Adipocyte (in vitro differentiated cells): ENCODE data around the gene ANLN.
A peak's percentile ranks its signal among the peaks of the same experiment; 100 is the strongest.
"Not testable (repeated sequence)": the region's sequence is repeated elsewhere in the genome, so short reads cannot be mapped to it uniquely, and the experiment has no call there.

ENCODE experiments used
- DNase-seq: peaks from one replicate; pipeline ENCODE4 v3.0.0-alpha.2; 2015; ENCODE audit warnings: low read depth
- H3K27me3 ChIP-seq: replicated peaks from 2 replicates; pipeline ENCODE4 v1.7.0; 2013; ENCODE audit warnings: mild to moderate bottlenecking, low read length, moderate library complexity; ENCODE audit not compliant: control insufficient read depth, insufficient read depth
- H3K36me3 ChIP-seq: 2 replicates; pipeline ENCODE4 v1.7.0; 2013; ENCODE audit warnings: low read length, mild to moderate bottlenecking, moderate library complexity; ENCODE audit not compliant: control insufficient read depth, insufficient read depth, severe bottlenecking
- H3K4me1 ChIP-seq: 2 replicates; pipeline ENCODE4 v1.7.0; 2013; ENCODE audit warnings: mild to moderate bottlenecking, low read length, moderate library complexity; ENCODE audit not compliant: control insufficient read depth, insufficient read depth
- H3K4me3 ChIP-seq: 2 replicates; pipeline ENCODE4 v1.7.0; 2013; ENCODE audit warnings: mild to moderate bottlenecking, low read length, moderate library complexity
- H3K9ac ChIP-seq: 2 replicates; pipeline ENCODE4 v1.7.0; 2013; ENCODE audit warnings: mild to moderate bottlenecking, low read length, moderate library complexity
- H3K9me3 ChIP-seq: 2 replicates; pipeline ENCODE4 v1.7.0; 2013; ENCODE audit warnings: mild to moderate bottlenecking, low read length, moderate library complexity; ENCODE audit not compliant: control insufficient read depth

The ANLN gene

DNA sequence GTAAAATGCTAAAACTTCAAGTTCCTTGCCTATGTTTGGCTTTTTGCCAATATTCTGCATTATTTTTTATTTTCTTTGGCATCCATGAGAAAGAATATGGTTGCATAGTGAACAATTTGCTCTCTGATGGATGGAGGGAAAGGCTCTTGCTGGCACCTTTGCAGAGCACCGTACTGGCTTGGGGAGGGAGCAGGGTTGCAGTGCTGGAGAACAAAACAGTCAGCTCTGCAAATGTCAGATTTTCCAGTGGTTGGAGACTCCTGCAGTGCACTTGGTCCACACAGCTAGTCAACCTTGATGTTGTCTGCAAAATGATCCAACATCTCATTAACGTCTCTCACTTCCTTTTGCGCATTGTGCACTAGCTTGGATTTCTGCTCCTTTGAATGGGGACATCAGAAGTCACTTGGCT, 100.8 kb downstream of the ANLN start:
- Histone ChIP-seq H3K4me1 (no peaks in the 10 kb centered on the region), H3K27me3 (peaks cover 26% of the 10 kb centered on the region), H3K36me3 (no peaks in the 10 kb centered on the region)

DNA sequence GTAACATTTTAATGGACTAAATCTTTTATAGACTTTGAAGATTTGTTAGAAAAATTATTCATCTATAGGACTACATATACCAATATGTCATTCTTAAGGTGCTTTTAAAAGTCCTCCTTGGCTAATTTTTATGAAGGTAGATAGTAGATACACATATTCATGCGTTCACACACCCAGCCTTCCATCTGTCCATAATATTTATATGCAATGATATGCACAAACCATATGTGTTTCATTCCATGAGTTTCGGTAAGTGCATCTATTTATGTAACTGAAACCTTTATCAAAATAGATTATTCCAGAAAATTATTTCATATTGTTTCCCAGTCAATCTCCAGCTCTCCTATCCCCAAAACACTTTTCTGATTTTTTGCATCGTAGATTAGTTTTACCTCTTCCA, 101.7 kb downstream of the ANLN start:
- Histone ChIP-seq H3K36me3 (no peaks in the 10 kb centered on the region), H3K4me1 (no peaks in the 10 kb centered on the region), H3K9me3 (peaks cover 8% of the 10 kb centered on the region), H3K27me3 (peaks cover 20% of the 10 kb centered on the region), H3K4me3 (no peak overlapping the region), H3K9ac (no peak overlapping the region)
- DNase-seq, result no peak

More for the DNA sequence above, 100.8 kb downstream of the ANLN start:
- peak; percentile 6 for DNase-seq
- Histone ChIP-seq H3K9me3 (peaks cover 8% of the 10 kb centered on the region), H3K4me3 (no peak overlapping the region), H3K9ac (no peak overlapping the region)

DNA sequence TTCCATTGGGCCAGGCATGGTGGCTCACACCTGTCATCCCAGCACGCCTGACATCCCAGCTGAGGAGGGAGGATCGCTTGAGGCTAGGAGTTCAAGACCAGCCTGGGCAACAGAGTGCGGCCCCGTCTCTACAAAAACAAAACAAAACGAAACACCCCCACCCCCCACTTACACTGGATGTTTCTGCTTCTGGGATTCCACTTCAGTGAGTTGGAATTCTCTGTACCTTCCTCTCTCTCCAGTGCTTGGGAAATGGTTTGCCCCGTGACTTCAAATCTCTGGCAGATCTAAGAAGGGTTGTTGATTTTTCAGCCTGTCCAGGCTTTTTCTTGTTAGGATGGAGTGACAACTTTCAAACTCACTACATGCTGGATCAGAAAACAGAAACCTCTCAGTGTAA, 106.9 kb downstream of the ANLN start:
- DNase-seq, result no peak
- H3K36me3 ChIP-seq, result no peaks in the 10 kb centered on the region
- no peak overlapping the region for H3K9ac ChIP-seq
- peaks cover 7% of the 10 kb centered on the region for H3K9me3 ChIP-seq
- H3K4me1 ChIP-seq, result no peaks in the 10 kb centered on the region
- peaks cover 4% of the 10 kb centered on the region for H3K27me3 ChIP-seq
- H3K4me3 ChIP-seq, result no peak overlapping the region

DNA sequence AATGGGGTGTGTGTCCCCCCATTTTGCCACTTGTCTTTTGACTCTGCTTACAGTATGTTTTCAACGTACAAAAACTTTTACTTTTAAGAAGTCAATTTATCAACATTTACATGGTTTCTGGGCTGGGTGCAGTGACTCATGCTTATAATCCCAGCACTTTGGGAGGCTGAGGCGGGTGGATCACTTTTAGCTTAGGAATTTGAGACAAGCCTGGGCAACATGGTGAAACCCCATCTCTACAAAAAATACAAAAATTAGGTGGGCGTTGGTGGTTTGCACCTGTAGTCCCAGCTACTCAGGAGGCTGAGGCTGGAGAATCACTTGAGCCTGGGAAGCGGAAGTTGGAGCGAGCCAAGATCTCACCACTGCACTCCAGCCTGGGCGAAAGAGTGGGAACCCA, 107.5 kb downstream of the ANLN start:
- not testable (repeated sequence) for H3K27me3 ChIP-seq, H3K9me3 ChIP-seq, H3K4me1 ChIP-seq, H3K36me3 ChIP-seq, H3K9ac ChIP-seq, H3K4me3 ChIP-seq
- peak; percentile 5 for DNase-seq

DNA sequence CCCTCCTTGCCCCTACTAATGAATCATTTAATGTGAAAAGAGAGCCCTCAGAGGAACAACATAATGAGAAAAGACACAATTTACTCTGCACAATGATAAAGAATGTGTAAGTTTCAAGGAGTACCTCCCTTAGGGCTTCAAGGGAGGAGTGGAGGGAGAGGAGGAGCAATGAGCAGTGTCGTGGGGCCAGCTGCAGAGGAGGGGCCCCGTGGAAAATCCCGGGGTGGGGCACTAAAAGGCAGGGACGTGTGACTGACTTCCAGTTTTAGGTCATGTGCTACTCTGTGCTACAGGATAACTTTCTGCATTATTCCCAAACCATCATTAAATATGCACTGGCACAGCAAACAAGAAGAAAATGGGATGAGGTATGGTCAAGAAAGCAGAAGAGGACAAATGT, 108.1 kb downstream of the ANLN start:
- Histone ChIP-seq H3K9ac (no peak overlapping the region), H3K4me3 (no peak overlapping the region), H3K27me3 (no peaks in the 10 kb centered on the region), H3K4me1 (no peaks in the 10 kb centered on the region), H3K36me3 (no peaks in the 10 kb centered on the region), H3K9me3 (no peaks in the 10 kb centered on the region)
- DNase-seq, result no peak
